Caco-2 (cell line): ENCODE measurements around the gene COQ10B. TPM values are rescaled to one million over a fixed set of nuclear protein-coding genes. Genes with fewer than 3 reads are reported as not detected.

Experiments
- BruUV-seq: library from RNA; stranded (reverse); fragments of 400-500 nt; replicated peaks from 2 replicates; lab custom pipeline; 2021; lab: Mats Ljungman, UMichigan
- CTCF ChIA-PET: fragments of 300-600 bp; sonication (Branson Sonifier 250); formaldehyde crosslinking; loops from one replicate; lab custom pipeline; 2022; ENCODE audit warnings: antibody characterized with exemption; lab: Charles Lee
- POLR2A ChIA-PET: fragments of 300-600 bp; sonication (Branson Sonifier 250); formaldehyde crosslinking; loops from one replicate; lab custom pipeline; 2022; ENCODE audit warnings: antibody characterized with exemption; lab: Charles Lee
- DNase-seq, 2 experiments: peaks; one replicate each; pipeline versions ENCODE4 v3.0.0 to v3.0.0-alpha.2; 2020 to 2022
- H3K27me3 ChIP-seq: replicated peaks from 2 replicates; pipeline ENCODE4 v1.6.0; 2011; ENCODE audit warnings: low read length; ENCODE audit not compliant: control insufficient read depth, insufficient read depth
- H3K36me3 ChIP-seq: 2 replicates; pipeline ENCODE4 v1.5.1; 2011; ENCODE audit warnings: low read length; ENCODE audit not compliant: control insufficient read depth, insufficient read depth
- H3K4me1 ChIP-seq: fragments of 250-450 bp; sonication (Bioruptor Pico); 2 replicates; pipeline ENCODE4 v1.5.1; 2020; ENCODE audit warnings: mild to moderate bottlenecking
- H3K4me3 ChIP-seq: 2 replicates; pipeline ENCODE4 v1.5.1; 2011; ENCODE audit warnings: low read depth, mild to moderate bottlenecking, control low read depth, low read length
- H3K9me3 ChIP-seq: fragments of 250-450 bp; sonication (Bioruptor Pico); 2 replicates; pipeline ENCODE4 v1.5.1; 2020; ENCODE audit warnings: mild to moderate bottlenecking, moderate library complexity
- H3K27ac Mint-ChIP-seq: one replicate; pipeline ENCODE4 v1.8.0; 2022; ENCODE audit warnings: mixed read lengths; ENCODE audit not compliant: unreplicated experiment
- H3K27me3 Mint-ChIP-seq: one replicate; pipeline ENCODE4 v1.8.0; 2022; ENCODE audit warnings: mixed read lengths; ENCODE audit not compliant: insufficient read depth, unreplicated experiment
- H3K36me3 Mint-ChIP-seq: one replicate; pipeline ENCODE4 v1.8.0; 2022; ENCODE audit warnings: mild to moderate bottlenecking, mixed read lengths; ENCODE audit not compliant: insufficient read depth, unreplicated experiment
- H3K4me1 Mint-ChIP-seq: one replicate; pipeline ENCODE4 v1.8.0; 2022; ENCODE audit warnings: low read depth, mixed read lengths; ENCODE audit not compliant: unreplicated experiment
- H3K4me3 Mint-ChIP-seq: one replicate; pipeline ENCODE4 v1.8.0; 2022; ENCODE audit warnings: mild to moderate bottlenecking, moderate library complexity, mixed read lengths; ENCODE audit not compliant: unreplicated experiment
- H3K9me3 Mint-ChIP-seq: one replicate; pipeline ENCODE4 v1.8.0; 2022; ENCODE audit warnings: mixed read lengths; ENCODE audit not compliant: unreplicated experiment
- CTCF ChIP-seq, 2 experiments: fragments of 200-600 bp in 1 of 2; IDR thresholded peaks; 1 replicate in 1 of 2; 2 replicates in 1 of 2; pipeline versions ENCODE4 v1.5.1 to v1.8.0; 2011 to 2022; ENCODE audit warnings: antibody characterized with exemption in 1 of 2, control low read depth in 1 of 2, inconsistent platforms in 1 of 2, low read depth in 1 of 2, low read length in 1 of 2, mild to moderate bottlenecking in 1 of 2, moderate library complexity in 1 of 2; ENCODE audit not compliant: insufficient read depth in 1 of 2, severe bottlenecking in 1 of 2, unreplicated experiment in 1 of 2
- intact Hi-C: fragments of 100-400 bp; cut with micrococcal nuclease; formaldehyde crosslinking; loops from one replicate; pipeline ENCODE4 v1.10.0; 2022; ENCODE audit not compliant: unreplicated experiment
- total RNA-seq: library from RNA; stranded (reverse); gene quantifications from 2 replicates; pipeline ENCODE4 v1.2.3, GENCODE V29; 2022

Gene COQ10B
- total RNA-seq, 1 experiment from 2014 or later, result 22.5 TPM

DNA sequence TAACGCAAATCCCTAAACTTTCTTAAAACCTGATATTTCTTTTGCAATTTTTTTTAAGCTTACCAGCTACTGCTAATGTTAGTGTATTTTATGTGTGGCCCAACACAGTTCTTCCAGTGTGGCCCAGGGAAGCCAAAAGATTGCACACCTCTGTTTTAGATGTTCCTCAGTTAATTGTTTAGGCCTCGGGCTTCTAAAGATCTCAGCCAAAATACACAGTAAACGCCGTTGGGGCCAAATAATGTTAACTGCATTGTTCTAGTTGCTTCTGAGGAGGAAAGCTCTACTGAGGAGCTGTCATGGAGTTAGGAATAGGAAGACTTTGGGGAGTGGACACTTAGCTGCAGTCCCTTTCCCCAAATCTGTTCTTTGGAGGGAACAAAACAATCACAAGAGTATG, 48.8 kb downstream of the COQ10B start:
- peak overlapping the region; percentile 95 for H3K4me3 Mint-ChIP-seq
- no TSS peak for BruUV-seq
- POLR2A ChIA-PET, result no interaction called here
- intact Hi-C loops, result loop anchor here (5.0 kb wide), 1 partner anchor 205 kb away; the partner anchor contains the start of gene MARS2
- no peak for TF ChIP-seq CTCF (IDR thresholded peaks at IDR 0.05; ENCODE audit: insufficient read depth in 1 of 2, low read depth in 1 of 2, low read length in 1 of 2, severe bottlenecking in 1 of 2, unreplicated experiment in 1 of 2)
- peak overlapping the region; percentile 49 for H3K27ac Mint-ChIP-seq
- no peak for DNase-seq
- CTCF ChIA-PET, result no interaction called here
- no peaks in the 10 kb centered on the region for H3K9me3 ChIP-seq
- no peaks in the 10 kb centered on the region for H3K9me3 Mint-ChIP-seq
- H3K36me3 ChIP-seq, result peaks cover 4% of the 10 kb centered on the region
- H3K36me3 Mint-ChIP-seq, result peaks cover 85% of the 10 kb centered on the region
- peak overlapping the region; percentile 91; the same call in 1 of the 2 replicates for H3K4me3 ChIP-seq
- H3K27me3 Mint-ChIP-seq, result no peaks in the 10 kb centered on the region
- no peaks in the 10 kb centered on the region for H3K27me3 ChIP-seq
- peaks cover 7% of the 10 kb centered on the region for H3K4me1 Mint-ChIP-seq
- peaks cover 25% of the 10 kb centered on the region for H3K4me1 ChIP-seq

DNA sequence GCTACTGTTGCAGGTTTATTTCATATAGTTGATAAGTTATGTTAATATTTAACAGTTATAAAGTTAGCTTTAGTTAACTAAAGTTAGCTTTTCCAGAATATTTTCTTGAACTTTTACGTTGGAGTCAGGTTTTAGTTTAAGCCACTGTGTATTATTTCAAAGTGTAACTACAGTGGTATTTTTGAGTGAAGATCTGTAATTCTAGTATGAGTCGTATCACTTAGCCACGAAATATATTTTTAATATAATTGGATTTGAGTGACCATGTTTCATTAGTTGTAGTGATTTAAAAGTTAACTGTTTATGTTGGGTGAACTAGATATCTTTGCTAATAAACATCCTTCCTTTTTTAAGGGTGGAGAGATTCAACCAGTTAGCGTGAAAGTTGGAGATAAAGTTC, 49.3 kb downstream of the COQ10B start:
- ChIA-PET POLR2A (no interaction called here), CTCF (no interaction called here)
- no peak overlapping the region for H3K4me3 ChIP-seq
- H3K27me3 ChIP-seq, result no peaks in the 10 kb centered on the region
- Mint-ChIP-seq H3K36me3 (peaks cover 80% of the 10 kb centered on the region), H3K27me3 (no peaks in the 10 kb centered on the region), H3K4me3 (peak overlapping the region; percentile 95), H3K4me1 (peaks cover 7% of the 10 kb centered on the region), H3K27ac (peak overlapping the region; percentile 49), H3K9me3 (no peaks in the 10 kb centered on the region)
- no peak for DNase-seq
- TF ChIP-seq CTCF (IDR thresholded peaks at IDR 0.05; ENCODE audit: insufficient read depth in 1 of 2, low read depth in 1 of 2, low read length in 1 of 2, severe bottlenecking in 1 of 2, unreplicated experiment in 1 of 2), result no peak
- no peaks in the 10 kb centered on the region for H3K9me3 ChIP-seq
- H3K36me3 ChIP-seq, result peaks cover 4% of the 10 kb centered on the region
- no TSS peak for BruUV-seq
- intact Hi-C loops, result loop anchor here (5.0 kb wide), 1 partner anchor 205 kb away; the partner anchor contains the start of gene MARS2
- H3K4me1 ChIP-seq, result peaks cover 20% of the 10 kb centered on the region

- Histone ChIP-seq H3K4me3 (no peak overlapping the region), H3K36me3 (peaks cover 4% of the 10 kb centered on the region), H3K9me3 (no peaks in the 10 kb centered on the region), H3K27me3 (no peaks in the 10 kb centered on the region), H3K4me1 (peaks cover 16% of the 10 kb centered on the region)
- POLR2A ChIA-PET, result interaction anchor here (0.6 kb wide), 1 partner anchor 10 kb away, joined by 4 read pairs; no protein-coding TSS in a partner anchor
- H3K27ac Mint-ChIP-seq, result no peak overlapping the region
- no peaks in the 10 kb centered on the region for H3K9me3 Mint-ChIP-seq
- H3K27me3 Mint-ChIP-seq, result no peaks in the 10 kb centered on the region
- CTCF ChIA-PET, result no interaction called here
- no peak for TF ChIP-seq CTCF (IDR thresholded peaks at IDR 0.05; ENCODE audit: insufficient read depth in 1 of 2, low read depth in 1 of 2, low read length in 1 of 2, severe bottlenecking in 1 of 2, unreplicated experiment in 1 of 2)
- no peak for DNase-seq
- no peak overlapping the region for H3K4me3 Mint-ChIP-seq
- no TSS peak for BruUV-seq
- intact Hi-C loops, result loop anchor here (5.0 kb wide), 1 partner anchor 203 kb away; the partner anchor contains the start of gene MARS2
- H3K4me1 Mint-ChIP-seq, result peaks cover 7% of the 10 kb centered on the region
- peaks cover 67% of the 10 kb centered on the region for H3K36me3 Mint-ChIP-seq
Observed at GRCh38 chr2:197504000-197504399, 50.6 kb downstream of the COQ10B start.
